ENCODE results near the gene SEMA3E. TPM values are rescaled to one million over a fixed set of nuclear protein-coding genes. Genes with fewer than 3 reads are reported as not detected.

Gene SEMA3E
- total RNA-seq, 4 donors from 2014 or later: 22.1 to 42.6 (median 25.0) TPM

GRCh38 chr7:83502636-83503035 is 146.3 kb downstream of the SEMA3E start:
- ATAC-seq: no peak
- H3K4me3 ChIP-seq: no peak overlapping the region
- H3K27ac ChIP-seq: no peak overlapping the region
- H3K4me1 ChIP-seq: no peaks in the 10 kb centered on the region
- no peaks in the 10 kb centered on the region for H3K9me3 ChIP-seq
- 84 to 90% methylated on average over 2 of the region's 2 CpGs for WGBS, 2 donors (ENCODE audit: low coverage in 1 of 2)
- H3K27me3 ChIP-seq: no peaks in the 10 kb centered on the region
- H3K36me3 ChIP-seq: no peaks in the 10 kb centered on the region
- TF ChIP-seq, protein P1, sequence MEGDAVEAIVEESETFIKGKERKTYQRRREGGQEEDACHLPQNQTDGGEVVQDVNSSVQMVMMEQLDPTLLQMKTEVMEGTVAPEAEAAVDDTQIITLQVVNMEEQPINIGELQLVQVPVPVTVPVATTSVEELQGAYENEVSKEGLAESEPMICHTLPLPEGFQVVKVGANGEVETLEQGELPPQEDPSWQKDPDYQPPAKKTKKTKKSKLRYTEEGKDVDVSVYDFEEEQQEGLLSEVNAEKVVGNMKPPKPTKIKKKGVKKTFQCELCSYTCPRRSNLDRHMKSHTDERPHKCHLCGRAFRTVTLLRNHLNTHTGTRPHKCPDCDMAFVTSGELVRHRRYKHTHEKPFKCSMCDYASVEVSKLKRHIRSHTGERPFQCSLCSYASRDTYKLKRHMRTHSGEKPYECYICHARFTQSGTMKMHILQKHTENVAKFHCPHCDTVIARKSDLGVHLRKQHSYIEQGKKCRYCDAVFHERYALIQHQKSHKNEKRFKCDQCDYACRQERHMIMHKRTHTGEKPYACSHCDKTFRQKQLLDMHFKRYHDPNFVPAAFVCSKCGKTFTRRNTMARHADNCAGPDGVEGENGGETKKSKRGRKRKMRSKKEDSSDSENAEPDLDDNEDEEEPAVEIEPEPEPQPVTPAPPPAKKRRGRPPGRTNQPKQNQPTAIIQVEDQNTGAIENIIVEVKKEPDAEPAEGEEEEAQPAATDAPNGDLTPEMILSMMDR (IDR thresholded peaks at IDR 0.05): no peak
- no peak for TF ChIP-seq POLR2A (IDR thresholded peaks at IDR 0.05)
- no peak for TF ChIP-seq EP300 (IDR thresholded peaks at IDR 0.05)
- no peak for TF ChIP-seq POLR2AphosphoS5 (IDR thresholded peaks at IDR 0.05)

DNA sequence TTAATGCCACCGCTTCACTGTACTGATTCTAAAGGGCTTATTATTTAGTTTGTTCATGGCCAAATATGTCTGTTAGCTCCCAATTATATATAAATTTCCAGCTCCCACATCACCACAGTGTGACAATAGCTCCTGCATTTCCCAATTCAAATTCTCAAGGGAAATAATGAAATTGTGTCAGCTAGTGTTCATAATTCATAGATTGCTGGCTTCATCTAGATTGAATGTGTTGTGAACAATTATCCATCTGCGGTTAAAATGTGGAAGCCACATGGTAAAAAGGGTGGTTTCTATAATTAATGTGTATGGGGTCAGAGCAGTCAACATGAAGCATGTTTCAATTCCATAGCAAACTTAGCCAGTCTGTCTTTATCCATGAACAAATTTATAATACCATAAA is 154.3 kb downstream of the SEMA3E start:
- ATAC-seq: no peak
- H3K9me3 ChIP-seq: no peaks in the 10 kb centered on the region
- H3K27me3 ChIP-seq: no peaks in the 10 kb centered on the region
- no peak overlapping the region for H3K4me3 ChIP-seq
- TF ChIP-seq, protein P1 (IDR thresholded peaks at IDR 0.05): no peak
- TF ChIP-seq EP300 (IDR thresholded peaks at IDR 0.05): no peak
- 89 to 95% methylated on average over 2 of the region's 2 CpGs for WGBS, 2 donors (ENCODE audit: low coverage in 1 of 2)
- H3K4me1 ChIP-seq: no peaks in the 10 kb centered on the region
- no peak overlapping the region for H3K27ac ChIP-seq
- no peaks in the 10 kb centered on the region for H3K36me3 ChIP-seq

GRCh38 chr7:83492802-83493201 is 156.1 kb downstream of the SEMA3E start:
- 87 to 92% methylated on average over 3 of the region's 3 CpGs for WGBS, 2 donors (ENCODE audit: low coverage in 1 of 2)
- H3K4me1 ChIP-seq: no peaks in the 10 kb centered on the region
- no peak for ATAC-seq
- no peaks in the 10 kb centered on the region for H3K36me3 ChIP-seq
- no peaks in the 10 kb centered on the region for H3K9me3 ChIP-seq
- TF ChIP-seq POLR2AphosphoS5 (IDR thresholded peaks at IDR 0.05) (no peak), EP300 (IDR thresholded peaks at IDR 0.05) (no peak), POLR2A (IDR thresholded peaks at IDR 0.05) (no peak)
- TF ChIP-seq, protein P1 (IDR thresholded peaks at IDR 0.05): no peak
- no peaks in the 10 kb centered on the region for H3K27me3 ChIP-seq
- no peak overlapping the region for H3K4me3 ChIP-seq
- H3K27ac ChIP-seq: no peak overlapping the region

DNA sequence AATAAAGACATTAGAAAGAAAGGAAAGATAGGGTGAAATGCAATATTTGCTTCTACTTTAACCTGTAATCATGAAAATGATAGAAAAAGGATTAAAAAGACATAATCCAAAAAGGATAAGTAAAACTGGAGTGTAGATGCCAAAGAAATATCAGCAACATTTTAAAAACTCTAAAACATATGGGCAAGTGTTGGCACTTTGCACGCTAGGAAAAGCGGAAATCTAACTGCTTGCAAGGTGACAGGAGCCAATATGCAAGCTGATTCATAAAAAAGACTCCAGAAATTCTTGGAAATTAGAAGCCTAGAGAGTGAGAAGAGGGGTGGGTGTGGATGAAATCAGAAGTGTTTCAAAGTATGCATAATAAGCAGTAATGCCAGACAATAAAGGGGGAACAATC is 161.1 kb downstream of the SEMA3E start:
- Histone ChIP-seq H3K9me3 (no peaks in the 10 kb centered on the region), H3K27me3 (no peaks in the 10 kb centered on the region), H3K36me3 (no peaks in the 10 kb centered on the region), H3K4me1 (no peaks in the 10 kb centered on the region), H3K4me3 (no peak overlapping the region), H3K27ac (no peak overlapping the region)
- WGBS, 2 donors (ENCODE audit: low coverage in 1 of 2): 96 to 100% methylated on average over 2 of the region's 2 CpGs
- ATAC-seq: no peak
- no peak for TF ChIP-seq POLR2AphosphoS5 (IDR thresholded peaks at IDR 0.05)
- TF ChIP-seq POLR2A (IDR thresholded peaks at IDR 0.05): no peak
- no peak for TF ChIP-seq EP300 (IDR thresholded peaks at IDR 0.05)
- TF ChIP-seq, protein P1 (IDR thresholded peaks at IDR 0.05): no peak

DNA sequence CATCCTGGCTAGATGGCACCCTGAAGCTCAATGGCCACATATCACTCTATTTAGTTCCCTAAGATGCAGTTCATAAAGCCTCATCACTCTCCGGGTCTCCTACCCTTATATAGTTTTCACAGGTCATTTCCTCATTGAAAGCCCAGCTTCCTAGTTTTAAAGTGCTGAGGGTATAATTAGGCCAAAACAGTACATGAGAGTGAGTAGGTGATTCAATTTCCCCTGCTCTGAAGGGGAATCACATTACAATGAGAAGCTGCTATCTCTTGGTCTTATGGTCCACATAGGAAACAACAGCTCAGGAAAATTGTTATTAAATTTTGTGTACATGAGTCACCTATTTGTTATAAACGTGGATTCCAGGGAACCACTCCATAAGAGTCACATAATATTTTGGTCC is 162.0 kb downstream of the SEMA3E start:
- no peak overlapping the region for H3K27ac ChIP-seq
- no peaks in the 10 kb centered on the region for H3K36me3 ChIP-seq
- no peak overlapping the region for H3K4me3 ChIP-seq
- H3K4me1 ChIP-seq: no peaks in the 10 kb centered on the region
- H3K9me3 ChIP-seq: no peaks in the 10 kb centered on the region
- 71 to 77% methylated on average over 2 of the region's 2 CpGs for WGBS, 2 donors (ENCODE audit: low coverage in 1 of 2)
- no peaks in the 10 kb centered on the region for H3K27me3 ChIP-seq
- TF ChIP-seq POLR2A (IDR thresholded peaks at IDR 0.05) (no peak), EP300 (IDR thresholded peaks at IDR 0.05) (no peak), POLR2AphosphoS5 (IDR thresholded peaks at IDR 0.05) (no peak)
- TF ChIP-seq, protein P1 (IDR thresholded peaks at IDR 0.05): no peak
- ATAC-seq: no peak
